ENCODE measurements around the gene GPR21. TPM values are rescaled to one million over a fixed set of nuclear protein-coding genes. Genes with fewer than 3 reads are reported as not detected.
A peak's percentile ranks its signal among the peaks of the same experiment; 100 is the strongest.

The GPR21 gene
- polyA plus RNA-seq, 1 of the 3 experiments (the other 2 are of a cell fraction): not detected

GRCh38 chr9:123000371-123001068 lies 32.9 kb upstream of the GPR21 start:
- peaks cover 37 to 54% of the 10 kb centered on the region in 2 experiments for H3K36me3 ChIP-seq (replicated peaks in 1 of 2; ENCODE audit: control insufficient read depth in 1 of 2, insufficient read depth in 2 of 2, low read length in 1 of 2)
- no peaks in the 10 kb centered on the region for H4K20me1 ChIP-seq (ENCODE audit: insufficient read depth)
- no peaks in the 10 kb centered on the region for H3K27me3 ChIP-seq (ENCODE audit: insufficient read depth)
- H2AFZ ChIP-seq (ENCODE audit: low read depth): no peak overlapping the region
- ChIA-PET POLR2A (no interaction called here), CTCF (no interaction called here)
- no peak overlapping the region for H3K9ac ChIP-seq
- no peaks in the 10 kb centered on the region for H3K9me2 ChIP-seq
- H3K9me3 ChIP-seq: no peaks in the 10 kb centered on the region
- peak overlapping the region in 1 of 2 experiments; percentile 58; a peak in 2 of 4 replicates for H3K27ac ChIP-seq (ENCODE audit: low read depth in 2 of 2, low read length in 1 of 2)
- no peak overlapping the region for H3K4me3 ChIP-seq (ENCODE audit: low read depth in 2 of 2, low read length in 1 of 2)
- DNase-seq: no peak
- 0 out of 2 replicates have a peak overlapping the region, but pooled peaks have one; percentile 0 for H3K4me2 ChIP-seq
- H3F3A ChIP-seq (replicated peaks; ENCODE audit: insufficient read depth): peaks cover 41% of the 10 kb centered on the region
- no peaks in the 10 kb centered on the region for H3K79me2 ChIP-seq (ENCODE audit: insufficient read depth)
- WGBS (ENCODE audit: low lambda C conversion rate): 100% methylated on average over 1 of the region's 1 CpG
- peaks cover 0 to 24% of the 10 kb centered on the region in 2 experiments; a peak in 3 of 4 replicates for H3K4me1 ChIP-seq (ENCODE audit: control insufficient read depth in 1 of 2, insufficient read depth in 2 of 2, low read depth in 1 of 2, low read length in 1 of 2)
- no peak for TF ChIP-seq RFX5 (IDR thresholded peaks at IDR 0.05; ENCODE audit: low read length)
- TF ChIP-seq, protein P1, sequence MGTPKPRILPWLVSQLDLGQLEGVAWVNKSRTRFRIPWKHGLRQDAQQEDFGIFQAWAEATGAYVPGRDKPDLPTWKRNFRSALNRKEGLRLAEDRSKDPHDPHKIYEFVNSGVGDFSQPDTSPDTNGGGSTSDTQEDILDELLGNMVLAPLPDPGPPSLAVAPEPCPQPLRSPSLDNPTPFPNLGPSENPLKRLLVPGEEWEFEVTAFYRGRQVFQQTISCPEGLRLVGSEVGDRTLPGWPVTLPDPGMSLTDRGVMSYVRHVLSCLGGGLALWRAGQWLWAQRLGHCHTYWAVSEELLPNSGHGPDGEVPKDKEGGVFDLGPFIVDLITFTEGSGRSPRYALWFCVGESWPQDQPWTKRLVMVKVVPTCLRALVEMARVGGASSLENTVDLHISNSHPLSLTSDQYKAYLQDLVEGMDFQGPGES (IDR thresholded peaks at IDR 0.05; ENCODE audit: low read depth, low read length): no peak
- TF ChIP-seq USF2 (IDR thresholded peaks at IDR 0.05; ENCODE audit: borderline replicate concordance, low read depth, low read length): no peak
- no peak for TF ChIP-seq FOXJ3 (CRISPR knock-in tag; IDR thresholded peaks at IDR 0.05)
- TF ChIP-seq ELF1 (IDR thresholded peaks at IDR 0.05): no peak
- TF ChIP-seq NFIC (IDR thresholded peaks at IDR 0.05; ENCODE audit: borderline replicate concordance): peak; percentile 15; the same call in 1 of the 2 replicates
- no peak for TF ChIP-seq FOXM1 (IDR thresholded peaks at IDR 0.05; ENCODE audit: low read depth)
- TF ChIP-seq SIN3A (IDR thresholded peaks at IDR 0.05; ENCODE audit: borderline replicate concordance, low read depth, low read length): no peak
- TF ChIP-seq TEAD4 (IDR thresholded peaks at IDR 0.05; ENCODE audit: borderline replicate concordance, insufficient read depth): no peak
- TF ChIP-seq RAD21 (IDR thresholded peaks at IDR 0.05; ENCODE audit: low read length): no peak
- TF ChIP-seq TCF12 (IDR thresholded peaks at IDR 0.05): peak; percentile 48
- no peak for TF ChIP-seq GATA2 (CRISPR knock-in tag; IDR thresholded peaks at IDR 0.05)
- TF ChIP-seq MEF2A (IDR thresholded peaks at IDR 0.05; ENCODE audit: borderline replicate concordance, low read depth): no peak
- TF ChIP-seq TAF1 (IDR thresholded peaks at IDR 0.05; ENCODE audit: borderline replicate concordance, low read depth, low read length): no peak
- no peak for TF ChIP-seq CTCF (IDR thresholded peaks at IDR 0.05)
- TF ChIP-seq NRF1 (IDR thresholded peaks at IDR 0.05; ENCODE audit: low read depth, low read length): no peak
- no peak for TF ChIP-seq CHD2 (IDR thresholded peaks at IDR 0.05; ENCODE audit: low read length, partially characterized antibody)
- TF ChIP-seq RCOR1 (IDR thresholded peaks at IDR 0.05; ENCODE audit: low read length): no peak
- TF ChIP-seq, protein P2, sequence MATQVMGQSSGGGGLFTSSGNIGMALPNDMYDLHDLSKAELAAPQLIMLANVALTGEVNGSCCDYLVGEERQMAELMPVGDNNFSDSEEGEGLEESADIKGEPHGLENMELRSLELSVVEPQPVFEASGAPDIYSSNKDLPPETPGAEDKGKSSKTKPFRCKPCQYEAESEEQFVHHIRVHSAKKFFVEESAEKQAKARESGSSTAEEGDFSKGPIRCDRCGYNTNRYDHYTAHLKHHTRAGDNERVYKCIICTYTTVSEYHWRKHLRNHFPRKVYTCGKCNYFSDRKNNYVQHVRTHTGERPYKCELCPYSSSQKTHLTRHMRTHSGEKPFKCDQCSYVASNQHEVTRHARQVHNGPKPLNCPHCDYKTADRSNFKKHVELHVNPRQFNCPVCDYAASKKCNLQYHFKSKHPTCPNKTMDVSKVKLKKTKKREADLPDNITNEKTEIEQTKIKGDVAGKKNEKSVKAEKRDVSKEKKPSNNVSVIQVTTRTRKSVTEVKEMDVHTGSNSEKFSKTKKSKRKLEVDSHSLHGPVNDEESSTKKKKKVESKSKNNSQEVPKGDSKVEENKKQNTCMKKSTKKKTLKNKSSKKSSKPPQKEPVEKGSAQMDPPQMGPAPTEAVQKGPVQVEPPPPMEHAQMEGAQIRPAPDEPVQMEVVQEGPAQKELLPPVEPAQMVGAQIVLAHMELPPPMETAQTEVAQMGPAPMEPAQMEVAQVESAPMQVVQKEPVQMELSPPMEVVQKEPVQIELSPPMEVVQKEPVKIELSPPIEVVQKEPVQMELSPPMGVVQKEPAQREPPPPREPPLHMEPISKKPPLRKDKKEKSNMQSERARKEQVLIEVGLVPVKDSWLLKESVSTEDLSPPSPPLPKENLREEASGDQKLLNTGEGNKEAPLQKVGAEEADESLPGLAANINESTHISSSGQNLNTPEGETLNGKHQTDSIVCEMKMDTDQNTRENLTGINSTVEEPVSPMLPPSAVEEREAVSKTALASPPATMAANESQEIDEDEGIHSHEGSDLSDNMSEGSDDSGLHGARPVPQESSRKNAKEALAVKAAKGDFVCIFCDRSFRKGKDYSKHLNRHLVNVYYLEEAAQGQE (IDR thresholded peaks at IDR 0.05; ENCODE audit: low read depth, low read length): no peak
- TF ChIP-seq YY1 (IDR thresholded peaks at IDR 0.05; ENCODE audit: low read depth): no peak
- TF ChIP-seq USF1 (IDR thresholded peaks at IDR 0.05; ENCODE audit: borderline replicate concordance, low read depth): no peak
- TF ChIP-seq SMC3 (IDR thresholded peaks at IDR 0.05; ENCODE audit: low read depth, low read length): no peak
- TF ChIP-seq JUND (IDR thresholded peaks at IDR 0.05): peak; percentile 54; the same call in 1 of the 2 replicates
- TF ChIP-seq EZH2phosphoT487 (IDR thresholded peaks at IDR 0.05; ENCODE audit: borderline replicate concordance, low read depth): no peak
